HK-2 (cell line): Measurements from ENCODE around the gene CBX1.
A peak's percentile ranks its signal among the peaks of the same experiment; 100 is the strongest.

Experiments used
- DNase-seq: peaks from one replicate; pipeline ENCODE4 v3.0.0-alpha.2; 2018; ENCODE audit not compliant: unreplicated experiment

The CBX1 gene

DNA sequence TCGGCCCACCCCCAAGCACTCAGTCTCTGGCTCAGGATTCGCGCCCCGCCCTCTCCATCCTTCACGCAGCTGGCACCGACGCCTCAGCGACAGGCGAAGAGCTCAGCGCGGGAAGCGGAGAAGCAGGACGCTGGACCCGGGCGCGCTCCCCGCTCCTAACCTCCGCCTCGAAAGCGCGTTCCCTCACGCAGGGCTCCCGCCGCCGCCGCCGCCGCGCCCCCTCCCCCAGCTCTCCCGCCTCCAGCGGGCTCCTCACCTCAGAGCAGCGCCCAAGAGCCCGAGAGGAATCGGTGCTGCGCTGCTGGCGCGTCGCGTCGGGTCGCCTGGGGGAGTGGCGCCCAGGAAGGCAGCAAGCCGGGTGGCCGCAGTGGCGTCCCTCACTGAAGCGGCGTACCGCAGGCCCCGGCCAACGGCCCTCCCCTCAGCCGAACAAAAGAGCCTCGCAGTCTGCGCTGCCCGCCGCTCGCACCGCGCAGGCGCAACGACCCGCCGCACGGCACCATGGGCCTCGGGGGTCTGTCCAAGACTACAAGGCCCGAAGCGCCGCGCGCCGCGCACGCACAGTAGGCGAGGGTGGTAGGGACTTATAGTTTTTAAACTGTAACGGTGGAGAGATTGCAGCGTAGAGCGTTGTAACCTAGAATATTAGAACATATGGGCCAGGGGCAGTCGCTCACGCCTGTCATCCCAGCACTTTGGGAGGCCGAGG is at the start of gene CBX1:
Gene CBX1, minus strand, starts transcription at position 467 of the 709 bp plus-strand sequence. CDS start 24,474 bp downstream, outside the sequence.
- peak; percentile 95 for DNase-seq

GRCh38 chr17:48150597-48151001 is 49.3 kb upstream of the CBX1 start:
- DNase-seq = no peak

DNA sequence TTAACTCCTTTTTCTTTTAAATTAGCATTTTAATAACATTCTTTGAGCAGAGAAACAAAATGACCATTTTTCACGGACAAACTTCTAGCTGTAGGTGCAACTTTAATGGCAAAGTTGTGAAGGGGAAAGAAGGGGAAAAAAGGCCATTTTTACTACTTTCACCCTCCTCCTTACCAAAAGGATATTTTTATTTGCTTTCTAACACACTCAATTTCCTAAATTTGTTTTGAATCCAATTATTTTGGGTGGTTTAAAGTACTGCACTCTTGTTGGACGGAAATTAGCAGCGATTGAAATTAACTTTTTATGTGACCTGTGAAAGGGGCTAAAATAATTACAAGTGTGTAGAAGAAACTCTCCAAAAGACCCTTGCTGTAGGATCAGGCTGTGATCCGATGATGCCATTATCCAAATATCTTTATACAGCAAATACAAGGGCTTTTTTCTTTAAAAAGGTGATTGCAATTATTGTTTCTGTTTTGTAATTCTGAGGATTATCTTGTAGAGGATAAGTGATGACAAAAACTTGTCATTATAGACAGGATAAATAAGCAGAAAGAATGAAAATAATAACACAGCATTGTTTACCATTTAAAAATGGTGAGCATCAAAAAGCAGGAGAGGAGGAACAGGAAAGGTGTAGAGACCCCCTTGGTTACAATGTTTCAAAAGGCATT is 48.6 kb upstream of the CBX1 start:
- no peak for DNase-seq

- no peak for DNase-seq
These were observed 47.8 kb upstream of the CBX1 start for GRCh38 chr17:48148854-48149786.

DNA sequence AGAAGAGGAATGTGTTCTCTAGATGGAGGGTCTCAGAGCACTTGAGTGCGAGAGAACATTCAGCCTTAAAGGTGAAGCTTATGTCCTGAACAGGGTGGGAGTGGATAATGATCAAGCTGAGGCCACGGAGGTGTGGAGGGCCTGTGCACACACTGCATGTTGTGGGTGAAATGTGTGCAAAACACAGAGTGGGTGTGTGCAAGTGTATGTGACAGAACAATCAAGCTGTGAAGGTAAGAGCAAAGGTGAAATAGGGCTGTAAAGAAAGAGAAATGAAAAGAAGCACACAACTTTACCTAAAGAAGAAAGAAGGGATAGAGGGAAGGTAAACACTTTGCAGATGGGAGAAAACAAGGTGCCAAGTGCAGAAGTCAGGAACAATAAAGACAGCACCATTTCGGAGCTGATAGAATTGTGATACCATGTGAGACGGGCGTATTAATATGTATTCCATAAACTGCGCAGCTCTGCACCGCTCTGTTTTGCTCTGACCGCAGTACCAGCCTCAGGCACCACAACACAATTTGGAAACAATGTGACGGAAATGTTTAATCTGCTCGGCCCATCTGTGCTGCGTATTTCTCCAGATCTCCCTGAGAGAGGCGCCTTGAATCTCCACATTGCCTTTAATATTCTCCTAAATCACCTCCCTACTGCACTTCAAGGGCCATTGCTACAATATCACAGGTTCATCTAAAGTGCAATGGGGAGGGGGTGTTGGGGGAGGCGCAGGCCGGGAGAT is 46.9 kb upstream of the CBX1 start:
- DNase-seq = no peak

DNA sequence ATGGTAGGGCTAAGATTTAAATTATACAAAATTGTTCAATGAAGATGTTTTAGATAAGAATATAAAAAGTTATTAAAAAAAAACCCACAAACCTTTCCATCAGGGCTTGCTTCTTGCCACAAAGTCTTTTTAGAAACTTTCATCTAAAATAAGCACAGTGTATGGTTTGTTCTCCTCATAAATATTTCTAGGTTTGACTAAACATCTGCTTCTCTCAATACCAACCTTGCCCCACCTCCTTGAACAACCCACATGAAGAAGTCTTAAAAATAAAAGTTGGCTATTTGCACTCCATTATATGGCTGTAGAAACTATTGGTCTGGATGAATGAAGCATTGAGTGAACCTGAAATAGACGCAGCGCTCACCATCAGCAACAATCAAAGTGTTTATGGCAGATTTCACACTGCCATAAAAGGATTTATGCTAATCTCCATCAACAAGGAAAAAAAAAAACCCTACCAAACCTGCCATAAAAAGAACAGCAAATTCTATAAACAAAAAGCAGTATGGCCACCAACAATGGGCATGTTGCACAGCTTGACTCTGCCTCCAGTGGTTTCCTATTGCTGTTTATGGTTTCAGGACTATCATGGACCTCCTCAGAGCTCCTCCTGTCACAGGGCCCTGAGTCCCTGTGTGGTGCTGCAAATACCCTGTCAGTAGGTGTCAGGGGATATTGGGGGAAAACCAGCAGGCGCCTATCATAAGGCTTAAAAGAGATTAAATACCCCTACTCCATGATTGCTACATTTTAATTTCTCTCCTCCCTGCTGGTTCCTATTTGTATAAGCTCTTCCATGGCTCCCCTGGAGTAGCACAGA is 43.9 kb upstream of the CBX1 start:
- DNase-seq = no peak

- no peak for DNase-seq
These were observed 43.0 kb upstream of the CBX1 start for GRCh38 chr17:48144231-48144630.

DNA sequence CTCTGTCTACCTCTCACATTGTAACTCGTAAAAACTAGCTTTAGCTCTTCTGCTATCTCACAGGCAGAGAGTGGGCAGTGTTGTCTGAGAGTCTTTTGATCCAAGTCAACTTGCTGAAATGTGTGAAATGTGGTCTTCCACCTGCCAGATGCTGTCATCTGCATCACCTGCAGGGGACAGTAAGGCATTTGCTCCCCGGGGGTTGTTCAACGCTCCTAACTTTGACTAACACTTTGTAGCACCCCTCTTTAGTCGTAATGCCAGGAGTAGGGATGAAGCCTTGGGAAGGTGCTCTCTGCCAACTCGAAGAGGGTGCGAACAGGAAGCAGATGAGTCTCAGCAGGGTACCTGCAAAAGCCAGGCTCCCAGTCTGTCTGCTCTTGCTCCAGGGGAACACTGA is 42.4 kb upstream of the CBX1 start:
- DNase-seq = no peak

GRCh38 chr17:48139944-48140343 is 38.7 kb upstream of the CBX1 start:
- DNase-seq = no peak

DNA sequence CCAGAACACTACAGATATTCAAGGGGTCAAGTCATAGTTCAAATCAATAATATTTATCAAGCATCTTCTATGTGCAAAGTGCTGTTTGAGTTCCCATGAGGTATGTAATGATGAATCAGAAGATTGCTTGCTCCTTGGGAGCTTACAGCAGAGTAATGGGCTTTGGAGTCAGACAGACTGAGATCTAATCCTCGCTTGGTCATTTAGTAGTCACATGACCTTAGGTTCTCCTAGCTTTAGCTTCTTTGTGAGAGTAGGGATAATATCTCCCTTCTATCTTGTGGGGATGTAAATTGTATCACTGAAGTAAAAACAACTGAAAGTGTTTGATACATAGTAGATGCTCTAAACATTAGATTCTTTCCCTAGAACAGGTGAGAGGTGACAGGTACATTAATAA is 36.4 kb upstream of the CBX1 start:
- DNase-seq = no peak

DNA sequence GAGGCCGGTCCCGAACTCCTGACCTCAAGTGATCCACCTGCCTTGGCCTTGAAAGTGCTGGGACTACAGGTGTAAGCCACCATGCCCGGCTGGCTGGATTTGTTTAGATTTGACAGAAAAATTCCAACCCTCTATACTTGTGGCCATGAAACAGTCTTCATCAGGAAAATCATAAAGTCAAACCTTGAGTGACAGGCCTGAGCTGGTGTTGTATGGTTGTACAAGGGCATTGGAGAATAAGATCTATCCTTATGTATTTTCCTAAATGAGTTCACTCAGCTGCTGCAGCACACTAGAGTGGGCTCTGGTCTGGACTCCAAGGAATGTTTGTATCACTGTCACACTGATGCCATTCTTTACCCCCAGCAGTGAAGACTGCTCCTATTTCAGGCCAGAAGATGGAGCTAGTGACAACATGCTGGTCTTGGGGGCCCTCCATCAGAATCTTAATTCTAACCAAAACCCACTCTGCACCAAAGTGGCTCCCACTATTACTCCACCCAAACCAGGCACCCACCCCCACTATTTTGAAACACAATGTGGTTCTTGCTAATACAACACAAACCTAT is 33.7 kb upstream of the CBX1 start:
- no peak for DNase-seq

DNA sequence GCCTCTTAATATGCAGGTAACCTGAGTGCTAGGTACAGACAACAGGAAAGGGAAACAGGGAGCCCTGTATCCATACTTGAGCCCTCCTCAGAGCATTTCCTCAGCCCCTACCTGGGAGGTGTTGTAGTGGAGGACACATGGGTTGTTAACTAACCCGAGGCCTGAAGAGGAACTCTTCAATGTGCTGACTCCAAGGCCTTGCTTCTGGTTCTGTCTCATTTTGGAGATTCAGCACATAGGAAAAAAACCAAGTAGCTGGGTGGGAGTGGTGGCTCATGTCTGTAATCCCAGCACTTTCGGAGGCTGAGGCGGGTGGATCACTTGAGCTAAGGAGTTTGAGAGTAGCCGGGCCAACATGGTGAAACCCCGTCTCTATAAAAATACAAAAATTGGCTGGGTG is 31.1 kb upstream of the CBX1 start:
- no peak for DNase-seq

- peak; percentile 30 for DNase-seq
These were observed 30.0 kb upstream of the CBX1 start for GRCh38 chr17:48131216-48131824.

- DNase-seq = no peak
These were observed 28.7 kb upstream of the CBX1 start for GRCh38 chr17:48129981-48130380.

DNA sequence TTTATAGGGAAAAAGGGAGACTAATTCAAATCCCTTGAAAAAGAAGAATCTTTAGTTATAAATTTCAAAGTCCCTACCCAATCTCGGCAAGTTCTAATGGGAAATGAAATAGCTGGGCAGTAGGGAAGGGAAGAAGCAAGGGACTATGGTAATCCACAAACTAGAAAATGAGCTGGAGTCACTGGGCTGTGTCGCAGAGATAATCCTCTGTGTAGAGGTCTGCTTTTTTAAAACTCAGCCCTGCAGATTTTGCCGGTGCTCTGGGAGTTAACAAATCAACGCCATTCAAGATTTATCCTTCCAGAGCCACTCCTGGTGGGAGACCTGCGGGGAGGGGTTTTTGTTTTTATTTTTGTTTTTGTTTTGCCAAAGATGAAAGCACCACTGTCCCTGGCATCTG is 27.1 kb upstream of the CBX1 start:
- DNase-seq = no peak

- peak; percentile 78 for DNase-seq
These were observed 26.2 kb upstream of the CBX1 start for GRCh38 chr17:48127371-48128051.

DNA sequence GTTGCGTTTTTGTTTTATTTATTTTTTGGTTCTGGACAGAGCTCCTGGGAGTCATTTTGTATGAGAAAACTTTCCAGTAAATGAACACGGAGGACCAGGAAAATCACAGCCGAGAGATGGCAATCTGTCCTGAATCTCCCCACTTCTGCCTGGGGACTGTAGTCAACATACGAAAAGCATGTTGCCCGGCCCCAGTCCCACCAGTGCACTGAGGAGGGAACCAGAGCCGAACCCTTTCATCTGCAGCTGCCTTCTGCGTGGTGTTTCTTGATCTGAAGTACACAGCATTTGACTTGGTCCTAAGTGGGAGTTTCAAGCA is 25.2 kb upstream of the CBX1 start:
- DNase-seq = no peak

- DNase-seq = no peak
These were observed 24.7 kb upstream of the CBX1 start for GRCh38 chr17:48125829-48126531.

- no peak for DNase-seq
These were observed 22.6 kb upstream of the CBX1 start for GRCh38 chr17:48123776-48124388.
